Gastrocnemius medialis (tissue), 4 donors: ENCODE data around the gene TAF1C.

Source experiments
- POLR2A ChIP-seq, 2 donors: fragments of 450-650 bp; IDR thresholded peaks; one replicate each; pipeline ENCODE4 v1.6.1; 2017; ENCODE audit warnings: antibody characterized with exemption in 2 of 2, mild to moderate bottlenecking in 2 of 2, moderate library complexity in 2 of 2
- TF ChIP-seq, protein P1 (sequence below), 5 experiments: fragments of 450-650 bp in 3 of 5; fragments of 200-600 bp in 2 of 5; sonication (generic) in 2 of 5; IDR thresholded peaks in 4 of 5; conservative IDR thresholded peaks in 1 of 5; 1 replicate in 4 of 5; 2 replicates in 1 of 5; pipeline ENCODE4 v1.5.1; 2016 to 2019; ENCODE audit warnings: antibody characterized with exemption in 5 of 5, mild to moderate bottlenecking in 3 of 5, moderate library complexity in 3 of 5

DNA sequence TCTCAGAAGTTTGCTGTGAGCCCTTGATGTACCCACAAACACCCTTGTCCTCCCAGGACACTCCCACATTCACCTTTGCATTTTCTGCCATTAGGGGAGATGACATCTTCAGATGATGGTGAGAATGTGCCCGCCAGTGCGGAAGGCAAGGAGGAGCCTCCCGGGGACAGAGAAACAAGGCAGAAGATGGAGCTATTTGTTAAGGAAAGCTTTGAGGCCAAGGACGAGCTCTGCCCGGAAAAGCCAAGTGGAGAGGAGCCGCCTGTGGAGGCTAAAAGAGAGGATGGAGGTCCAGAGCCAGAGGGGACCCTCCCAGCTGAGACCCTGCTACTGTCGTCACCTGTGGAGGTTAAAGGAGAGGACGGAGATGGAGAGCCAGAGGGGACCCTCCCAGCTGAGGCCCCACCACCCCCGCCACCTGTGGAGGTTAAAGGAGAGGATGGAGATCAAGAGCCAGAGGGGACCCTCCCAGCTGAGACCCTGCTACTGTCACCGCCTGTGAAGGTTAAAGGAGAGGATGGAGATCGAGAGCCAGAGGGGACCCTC lies 17.0 kb downstream of the TAF1C start:
- no peak for TF ChIP-seq POLR2A (IDR thresholded peaks at IDR 0.05)
- TF ChIP-seq, protein P1, sequence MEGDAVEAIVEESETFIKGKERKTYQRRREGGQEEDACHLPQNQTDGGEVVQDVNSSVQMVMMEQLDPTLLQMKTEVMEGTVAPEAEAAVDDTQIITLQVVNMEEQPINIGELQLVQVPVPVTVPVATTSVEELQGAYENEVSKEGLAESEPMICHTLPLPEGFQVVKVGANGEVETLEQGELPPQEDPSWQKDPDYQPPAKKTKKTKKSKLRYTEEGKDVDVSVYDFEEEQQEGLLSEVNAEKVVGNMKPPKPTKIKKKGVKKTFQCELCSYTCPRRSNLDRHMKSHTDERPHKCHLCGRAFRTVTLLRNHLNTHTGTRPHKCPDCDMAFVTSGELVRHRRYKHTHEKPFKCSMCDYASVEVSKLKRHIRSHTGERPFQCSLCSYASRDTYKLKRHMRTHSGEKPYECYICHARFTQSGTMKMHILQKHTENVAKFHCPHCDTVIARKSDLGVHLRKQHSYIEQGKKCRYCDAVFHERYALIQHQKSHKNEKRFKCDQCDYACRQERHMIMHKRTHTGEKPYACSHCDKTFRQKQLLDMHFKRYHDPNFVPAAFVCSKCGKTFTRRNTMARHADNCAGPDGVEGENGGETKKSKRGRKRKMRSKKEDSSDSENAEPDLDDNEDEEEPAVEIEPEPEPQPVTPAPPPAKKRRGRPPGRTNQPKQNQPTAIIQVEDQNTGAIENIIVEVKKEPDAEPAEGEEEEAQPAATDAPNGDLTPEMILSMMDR (IDR thresholded peaks at IDR 0.05 in 4 of 5, conservative IDR thresholded peaks at IDR 0.05 in 1 of 5): no peak
